Keratinocyte (primary cell): ENCODE measurements around the gene LRRC2. TPM values are rescaled to one million over a fixed set of nuclear protein-coding genes. Genes with fewer than 3 reads are reported as not detected.

Experiments used
- DNase-seq: peaks from one replicate; pipeline ENCODE4 v3.0.0-alpha.2; 2011; ENCODE audit warnings: low read depth, missing footprints, low spot score
- FAIRE-seq: peaks from 2 replicates; lab custom pipeline; 2011; peaks lifted over from hg19 to GRCh38; lab: Jason Lieb, UNC
- H2AFZ ChIP-seq: 2 replicates; pipeline ENCODE4 v1.6.0; 2012; ENCODE audit warnings: low read length, control low read depth, inconsistent platforms; ENCODE audit not compliant: control insufficient read depth
- H3K27ac ChIP-seq: 2 replicates; pipeline ENCODE4 v1.5.1; 2011; ENCODE audit warnings: low read length; ENCODE audit not compliant: control insufficient read depth, insufficient read depth
- H3K27me3 ChIP-seq: 3 replicates; pipeline ENCODE4 v1.6.0; 2011; ENCODE audit warnings: low read length; ENCODE audit not compliant: control insufficient read depth, insufficient read depth; ENCODE audit errors: extremely low read depth
- H3K36me3 ChIP-seq, 2 experiments: 2 replicates in 1 of 2; 3 replicates in 1 of 2; pipeline ENCODE4 v1.5.1; 2011; ENCODE audit warnings: low read length in 2 of 2, mild to moderate bottlenecking in 1 of 2; ENCODE audit not compliant: control insufficient read depth in 2 of 2, insufficient read depth in 2 of 2; ENCODE audit errors: extremely low read depth in 1 of 2
- H3K4me1 ChIP-seq: 3 replicates; pipeline ENCODE4 v1.5.1; 2011; ENCODE audit warnings: low read length; ENCODE audit not compliant: control insufficient read depth, insufficient read depth; ENCODE audit errors: extremely low read depth
- H3K4me2 ChIP-seq: 3 replicates; pipeline ENCODE4 v1.6.0; 2011; ENCODE audit warnings: low read depth, low read length; ENCODE audit not compliant: control insufficient read depth, insufficient read depth; ENCODE audit errors: extremely low read depth
- H3K4me3 ChIP-seq, 3 experiments: fragments of 200-600 bp in 1 of 3; sonication (generic) in 1 of 3; 2 replicates in 2 of 3; 3 replicates in 1 of 3; pipeline ENCODE4 v1.5.1; 2011 to 2016; ENCODE audit warnings: low read length in 3 of 3, mild to moderate bottlenecking in 3 of 3, control low read depth in 2 of 3, inconsistent platforms in 1 of 3, low read depth in 1 of 3, mixed read lengths in 1 of 3, mixed run types in 1 of 3, moderate library complexity in 1 of 3; ENCODE audit not compliant: control insufficient read depth in 2 of 3, insufficient read depth in 2 of 3; ENCODE audit errors: extremely low read depth in 1 of 3
- H3K79me2 ChIP-seq: 2 replicates; pipeline ENCODE4 v1.6.0; 2012; ENCODE audit warnings: low read length; ENCODE audit not compliant: control insufficient read depth, insufficient read depth
- H3K9ac ChIP-seq: 3 replicates; pipeline ENCODE4 v1.6.0; 2011; ENCODE audit warnings: low read length; ENCODE audit not compliant: control insufficient read depth, insufficient read depth; ENCODE audit errors: extremely low read depth
- H3K9me1 ChIP-seq: 3 replicates; pipeline ENCODE4 v1.6.0; 2011; ENCODE audit warnings: low read length; ENCODE audit not compliant: control insufficient read depth, insufficient read depth; ENCODE audit errors: extremely low read depth
- H3K9me3 ChIP-seq: 2 replicates; pipeline ENCODE4 v1.5.1; 2012; ENCODE audit warnings: low read depth, low read length; ENCODE audit not compliant: control insufficient read depth
- H4K20me1 ChIP-seq: 3 replicates; pipeline ENCODE4 v1.6.0; 2011; ENCODE audit warnings: low read length; ENCODE audit not compliant: control insufficient read depth, insufficient read depth; ENCODE audit errors: extremely low read depth
- EZH2 ChIP-seq: IDR thresholded peaks from one replicate; pipeline ENCODE4 v1.6.1; 2012; ENCODE audit warnings: inconsistent platforms, mild to moderate bottlenecking, low read length, moderate library complexity
- dilution Hi-C: fragments of 300-500 bp; cut with MboI; formaldehyde crosslinking; loops from one replicate; pipeline ENCODE4 v1.7.0; 2020; ENCODE audit warnings: low sequenced_read_pairs; ENCODE audit not compliant: extremely low pct_ligation_motif_present
- polyA plus RNA-seq, 5 experiments: library from polyadenylated mRNA; depleted of rRNA in 3 of 5; stranded (reverse) in 3 of 5; stranded (forward) in 1 of 5; unstranded in 1 of 5; fragments of >200 nt; gene quantifications; 1 replicate in 1 of 5; 2 replicates in 3 of 5; 3 replicates in 1 of 5; pipeline versions ENCODE4 v1.2.1 to v1.2.3, GENCODE V29; 2011 to 2012; ENCODE audit warnings: missing spikeins in 2 of 5, low read depth in 1 of 5, low replicate concordance in 1 of 5
- TF ChIP-seq, protein P1 (sequence below), 3 experiments: IDR thresholded peaks in 1 of 3; conservative IDR thresholded peaks in 1 of 3; optimal IDR thresholded peaks in 1 of 3; 2 replicates in 2 of 3; 3 replicates in 1 of 3; pipeline versions ENCODE3 to v1.5.1; 2011; ENCODE audit warnings: low read length in 3 of 3, mild to moderate bottlenecking in 3 of 3, moderate library complexity in 2 of 3, control low read depth in 1 of 3, inconsistent platforms in 1 of 3; ENCODE audit not compliant: insufficient read depth in 2 of 3; ENCODE audit errors: extremely low read depth in 1 of 3

Gene LRRC2
- polyA plus RNA-seq, 1 donor (not counting 4 experiments of a cell fraction or from before 2014, with no cell fraction given): 0.51 TPM

DNA sequence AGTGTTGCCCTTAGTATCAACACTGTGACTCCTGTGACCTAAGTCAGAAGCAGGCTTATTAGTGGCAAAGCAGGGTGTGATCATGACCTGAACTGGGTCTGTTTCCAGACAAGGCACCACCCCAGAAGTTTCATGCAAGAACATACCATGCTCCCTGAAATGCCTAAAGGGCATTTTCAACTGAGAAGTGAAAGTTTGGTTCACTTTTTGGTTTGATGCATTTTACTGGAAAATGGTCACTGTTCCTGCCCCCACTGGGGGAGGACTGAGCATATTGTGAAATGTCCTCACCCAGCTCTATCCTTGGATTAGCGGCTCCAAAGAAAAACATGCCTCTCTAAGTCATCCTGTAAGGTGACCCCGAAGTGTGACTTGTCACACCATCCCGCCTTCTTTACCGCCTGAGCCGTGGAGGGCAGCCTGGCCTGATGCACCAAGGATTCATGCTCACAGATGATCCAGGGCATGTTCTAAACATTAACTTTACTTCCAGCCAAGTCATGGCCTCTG is 43.2 kb upstream of the LRRC2 start:
- dilution Hi-C loops: no loop called here
- FAIRE-seq: no peak
- no peak for TF ChIP-seq EZH2
- TF ChIP-seq, protein P1, sequence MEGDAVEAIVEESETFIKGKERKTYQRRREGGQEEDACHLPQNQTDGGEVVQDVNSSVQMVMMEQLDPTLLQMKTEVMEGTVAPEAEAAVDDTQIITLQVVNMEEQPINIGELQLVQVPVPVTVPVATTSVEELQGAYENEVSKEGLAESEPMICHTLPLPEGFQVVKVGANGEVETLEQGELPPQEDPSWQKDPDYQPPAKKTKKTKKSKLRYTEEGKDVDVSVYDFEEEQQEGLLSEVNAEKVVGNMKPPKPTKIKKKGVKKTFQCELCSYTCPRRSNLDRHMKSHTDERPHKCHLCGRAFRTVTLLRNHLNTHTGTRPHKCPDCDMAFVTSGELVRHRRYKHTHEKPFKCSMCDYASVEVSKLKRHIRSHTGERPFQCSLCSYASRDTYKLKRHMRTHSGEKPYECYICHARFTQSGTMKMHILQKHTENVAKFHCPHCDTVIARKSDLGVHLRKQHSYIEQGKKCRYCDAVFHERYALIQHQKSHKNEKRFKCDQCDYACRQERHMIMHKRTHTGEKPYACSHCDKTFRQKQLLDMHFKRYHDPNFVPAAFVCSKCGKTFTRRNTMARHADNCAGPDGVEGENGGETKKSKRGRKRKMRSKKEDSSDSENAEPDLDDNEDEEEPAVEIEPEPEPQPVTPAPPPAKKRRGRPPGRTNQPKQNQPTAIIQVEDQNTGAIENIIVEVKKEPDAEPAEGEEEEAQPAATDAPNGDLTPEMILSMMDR (optimal IDR thresholded peaks at IDR 0.05 in 1 of 3, IDR thresholded peaks at IDR 0.05 in 1 of 3, conservative IDR thresholded peaks at IDR 0.05 in 1 of 3; ENCODE audit: extremely low read depth in 1 of 3, insufficient read depth in 2 of 3, low read length in 3 of 3): no peak
- no peaks in the 10 kb centered on the region for H3K79me2 ChIP-seq
- no peak overlapping the region for H3K27ac ChIP-seq
- no peak overlapping the region for H3K9ac ChIP-seq
- H3K4me2 ChIP-seq: no peak overlapping the region
- no peaks in the 10 kb centered on the region for H4K20me1 ChIP-seq
- no peaks in the 10 kb centered on the region for H3K9me1 ChIP-seq
- no peaks in the 10 kb centered on the region for H3K9me3 ChIP-seq
- no peak overlapping the region for H2AFZ ChIP-seq
- no peak for DNase-seq
- peaks cover 8% of the 10 kb centered on the region for H3K27me3 ChIP-seq
- H3K4me1 ChIP-seq: peaks cover 6% of the 10 kb centered on the region
- H3K4me3 ChIP-seq: no peak overlapping the region
- H3K36me3 ChIP-seq: no peaks in the 10 kb centered on the region

DNA sequence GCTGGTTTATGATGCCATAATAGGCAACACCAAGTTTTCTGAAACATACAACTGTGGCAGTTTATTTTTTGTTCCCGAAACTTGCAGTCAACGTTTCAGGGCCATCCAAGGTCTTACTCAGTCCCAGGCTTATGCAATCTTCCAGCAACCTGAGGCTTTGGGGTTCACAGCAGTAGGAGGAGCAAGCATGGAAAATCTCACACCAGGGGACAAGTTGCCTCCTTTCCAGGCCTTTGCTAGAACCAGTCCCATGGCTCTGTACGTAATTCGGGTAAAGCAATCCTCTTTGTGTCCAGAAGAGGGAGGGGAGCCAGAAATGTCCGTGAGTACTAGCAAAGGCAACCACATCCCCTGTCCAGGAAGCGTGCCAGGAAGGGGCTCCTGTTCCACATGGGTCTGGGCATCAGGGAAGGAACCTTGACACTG is 41.5 kb upstream of the LRRC2 start:
- dilution Hi-C loops: no loop called here

More for the DNA sequence above, 41.5 kb upstream of the LRRC2 start:
- H3K79me2 ChIP-seq: no peaks in the 10 kb centered on the region
- no peak overlapping the region for H3K4me2 ChIP-seq
- peaks cover 8% of the 10 kb centered on the region for H3K27me3 ChIP-seq
- H3K9ac ChIP-seq: no peak overlapping the region
- no peak overlapping the region for H2AFZ ChIP-seq
- H3K36me3 ChIP-seq: no peaks in the 10 kb centered on the region
- TF ChIP-seq, protein P1 (optimal IDR thresholded peaks at IDR 0.05 in 1 of 3, IDR thresholded peaks at IDR 0.05 in 1 of 3, conservative IDR thresholded peaks at IDR 0.05 in 1 of 3; ENCODE audit: extremely low read depth in 1 of 3, insufficient read depth in 2 of 3, low read length in 3 of 3): no peak
- no peak for TF ChIP-seq EZH2
- H3K4me3 ChIP-seq: no peak overlapping the region
- DNase-seq (no peak), FAIRE-seq (no peak)
- no peak overlapping the region for H3K27ac ChIP-seq
- H4K20me1 ChIP-seq: no peaks in the 10 kb centered on the region
- H3K4me1 ChIP-seq: peaks cover 6% of the 10 kb centered on the region
- H3K9me1 ChIP-seq: no peaks in the 10 kb centered on the region
- H3K9me3 ChIP-seq: no peaks in the 10 kb centered on the region
